Stimulated activated CD4-positive, alpha-beta T cell treated with anti-CD3 and anti-CD28 coated beads, Interleukin-4, amount 100 ng/mL, for 48 hours (primary cell): ENCODE measurements around the gene NCF4.

Source experiments
- DNase-seq, 2 donors: peaks; one replicate each; pipeline ENCODE4 v3.0.0-alpha.2; 2020; ENCODE audit warnings: low read depth in 2 of 2

Gene NCF4

DNA sequence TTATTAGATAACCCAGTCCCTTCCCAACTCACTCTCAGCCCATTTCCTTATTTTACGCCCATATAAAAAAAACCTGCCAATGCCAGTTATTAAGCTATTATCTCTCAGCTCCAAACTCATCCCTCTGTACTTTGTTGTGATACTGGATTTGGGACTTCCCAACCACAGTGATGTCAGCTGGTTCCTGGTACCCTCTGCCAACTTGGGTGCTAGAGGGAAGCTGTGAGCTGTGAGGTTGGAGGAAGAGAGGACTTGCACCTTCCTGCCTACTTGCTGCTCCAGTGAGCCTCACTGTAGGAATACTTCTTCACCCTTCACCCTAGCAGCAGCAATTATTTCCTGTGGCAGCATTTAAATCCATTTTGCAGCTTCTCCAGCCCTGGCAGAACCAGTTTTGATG is 33.5 kb downstream of the NCF4 start:
- DNase-seq: no peak

GRCh38 chr22:36897611-36898010 is 36.8 kb downstream of the NCF4 start:
- DNase-seq: no peak

DNA sequence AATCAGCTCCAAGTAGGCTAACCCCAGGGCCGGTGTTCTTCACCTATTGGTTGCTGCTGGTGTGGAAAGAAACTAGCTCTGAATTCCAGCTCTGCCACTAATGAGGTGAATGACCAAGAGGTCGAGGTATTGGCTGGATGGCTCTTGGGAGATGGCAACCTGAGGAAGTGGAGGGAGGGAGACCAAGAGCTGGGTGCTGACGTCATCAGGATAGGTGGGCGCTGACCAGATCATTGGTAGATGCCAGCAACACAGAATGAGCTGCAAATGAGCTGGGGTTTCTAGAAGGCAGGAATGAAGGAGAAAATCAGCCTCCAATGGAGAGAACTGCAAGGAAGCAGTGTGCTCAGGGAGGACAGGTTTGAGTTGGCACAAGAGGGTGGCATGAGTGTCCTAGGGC is 37.9 kb downstream of the NCF4 start:
- DNase-seq: no peak

GRCh38 chr22:36899498-36899897 is 38.7 kb downstream of the NCF4 start:
- no peak for DNase-seq

DNA sequence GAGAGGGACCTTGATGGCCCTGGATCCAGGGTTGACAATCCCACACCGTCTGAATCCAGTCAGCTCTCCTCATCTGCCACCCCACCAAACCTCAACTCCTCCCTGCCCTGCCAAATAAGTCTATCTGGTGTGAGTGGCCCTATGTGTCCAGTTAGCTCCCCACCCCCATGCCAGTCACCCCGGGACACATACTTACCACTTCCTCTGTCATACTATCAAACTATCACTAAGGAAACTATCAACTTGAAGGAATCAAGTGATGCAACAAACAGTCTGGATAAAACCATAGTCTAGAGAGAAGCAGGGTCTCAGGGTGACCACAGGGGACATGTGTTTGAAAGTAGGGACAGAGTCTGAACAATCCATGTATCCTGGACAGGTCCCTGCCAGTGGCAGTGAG is 39.4 kb downstream of the NCF4 start:
- DNase-seq: no peak

DNA sequence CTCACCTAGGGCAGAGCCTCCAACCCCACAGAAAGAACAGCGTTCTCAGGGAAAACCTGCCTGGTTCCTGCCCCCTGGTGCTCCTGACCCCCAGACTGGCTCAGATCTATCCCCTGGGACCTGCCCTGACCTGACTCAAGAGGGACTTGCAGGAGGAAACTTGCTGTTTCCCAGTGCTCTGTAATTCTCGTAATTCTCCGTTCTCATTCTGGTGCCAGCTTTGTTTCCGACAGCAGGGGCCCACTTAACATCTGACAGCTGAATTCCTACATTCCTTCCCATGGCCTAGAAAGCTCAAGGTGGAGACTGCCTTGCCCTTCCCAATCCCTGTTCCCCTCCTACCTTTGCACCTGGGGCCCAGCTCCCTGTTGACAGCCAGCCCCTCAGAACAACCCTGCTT is 40.1 kb downstream of the NCF4 start:
- DNase-seq: no peak

DNA sequence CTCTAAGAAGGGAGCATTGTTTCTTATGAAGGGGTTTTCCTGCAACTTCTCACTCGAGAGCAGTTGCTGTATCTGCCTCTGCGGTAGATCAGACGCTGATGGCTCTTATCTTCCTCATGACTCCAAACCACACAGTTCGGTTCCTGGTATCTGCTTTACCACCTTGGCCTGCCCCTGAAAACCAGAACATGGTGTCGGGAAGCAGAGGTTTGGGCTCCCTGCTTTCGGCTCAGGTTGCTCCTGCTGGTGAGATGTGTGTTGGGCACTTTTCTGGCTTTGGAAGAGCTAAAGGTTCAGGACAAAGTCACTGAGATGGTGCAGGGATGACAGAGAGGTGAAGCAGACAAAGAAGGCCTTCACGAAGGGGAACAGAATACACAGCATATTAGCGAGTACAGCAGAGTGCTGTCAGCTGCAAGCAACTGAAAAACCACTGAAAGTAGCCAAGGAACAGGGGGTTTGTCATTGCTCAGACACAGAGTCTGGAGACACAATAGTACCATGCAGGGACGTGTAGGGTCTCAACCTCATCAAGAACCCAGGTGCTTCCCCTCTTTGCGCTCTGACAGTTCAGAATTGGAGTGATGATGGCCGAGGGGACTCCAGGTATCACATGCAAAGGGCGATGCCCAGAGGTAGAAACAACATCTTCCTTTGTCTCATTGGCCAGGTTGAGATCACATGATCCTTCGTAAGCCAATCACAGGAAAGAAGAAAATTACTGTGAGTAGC is 40.8 kb downstream of the NCF4 start:
- DNase-seq: no peak

- no peak for DNase-seq
Measured at GRCh38 chr22:36902143-36902926, 41.5 kb downstream of the NCF4 start.

DNA sequence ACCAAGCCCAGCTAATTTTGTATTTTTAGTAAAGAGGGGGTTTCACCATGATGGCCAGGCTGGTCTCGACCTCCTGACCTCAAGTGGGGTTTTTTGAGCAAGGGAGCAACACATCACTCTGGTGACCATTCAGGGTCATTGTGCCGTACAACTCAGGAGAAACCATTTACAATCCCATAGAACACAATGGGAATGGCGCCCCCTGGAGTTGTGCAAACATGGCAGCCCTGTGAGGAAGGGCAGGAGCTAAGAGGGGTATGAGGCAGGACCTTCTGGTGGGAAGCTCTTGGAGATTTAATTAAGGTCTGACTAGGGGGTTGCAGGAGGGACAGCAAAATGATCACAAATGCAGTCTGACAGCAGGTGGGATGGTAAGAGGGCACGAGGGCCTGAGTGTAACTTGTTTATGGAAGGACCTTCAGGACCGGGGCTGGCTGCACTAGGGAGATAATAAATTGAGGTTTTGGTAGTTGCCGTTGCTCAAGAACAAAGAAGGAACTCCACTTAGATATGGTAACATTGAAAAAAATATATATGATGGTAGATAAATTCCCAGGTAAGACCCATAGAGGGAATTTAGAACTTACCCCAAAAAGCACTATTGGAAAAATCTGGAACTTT is 43.6 kb downstream of the NCF4 start:
- DNase-seq: no peak

DNA sequence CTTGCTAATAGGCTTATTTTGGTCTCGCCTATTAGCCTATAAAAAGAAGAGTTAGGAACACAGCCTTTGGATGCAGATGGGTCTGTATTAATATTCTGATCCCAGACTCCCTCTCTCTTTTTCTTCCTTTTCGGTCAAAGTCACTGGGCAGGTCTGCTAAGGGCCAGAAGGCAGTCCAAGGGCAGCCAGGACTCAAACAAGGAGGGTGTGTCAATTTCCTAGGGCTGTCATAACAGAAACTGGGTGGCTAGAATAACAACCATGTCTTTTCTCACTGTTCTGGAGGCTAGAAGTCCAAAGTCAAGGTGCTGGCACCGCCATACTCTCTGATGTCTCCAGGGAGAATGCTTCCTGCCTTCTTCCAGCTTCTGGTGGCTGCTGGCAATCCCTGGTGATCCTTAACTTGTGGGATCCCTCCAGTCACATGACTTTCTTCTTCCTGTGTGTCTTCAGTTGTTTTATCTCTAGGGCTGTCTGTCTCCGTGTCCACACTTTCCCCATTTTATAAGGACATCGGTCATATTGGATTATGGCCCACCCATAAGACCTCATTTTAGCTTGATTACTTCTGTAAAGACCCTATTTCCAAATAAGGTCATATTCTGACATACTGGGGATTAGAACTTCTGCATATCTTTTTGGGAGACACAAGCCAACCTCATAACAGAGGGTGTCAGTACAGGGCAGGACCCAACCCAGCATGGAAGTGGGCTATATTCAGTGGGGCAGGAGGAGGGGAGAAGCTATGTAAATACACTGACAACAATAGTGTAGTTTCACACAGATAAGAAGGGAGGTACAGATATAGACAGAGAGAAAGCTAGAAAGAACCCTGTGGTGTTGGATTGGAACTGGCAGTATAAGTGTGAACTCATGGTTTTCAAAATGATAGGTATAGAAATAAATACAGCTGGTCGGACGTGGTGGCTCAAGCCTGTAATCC is 46.7 kb downstream of the NCF4 start:
- DNase-seq: no peak

GRCh38 chr22:36910461-36910860 is 49.7 kb downstream of the NCF4 start:
- DNase-seq: no peak

DNA sequence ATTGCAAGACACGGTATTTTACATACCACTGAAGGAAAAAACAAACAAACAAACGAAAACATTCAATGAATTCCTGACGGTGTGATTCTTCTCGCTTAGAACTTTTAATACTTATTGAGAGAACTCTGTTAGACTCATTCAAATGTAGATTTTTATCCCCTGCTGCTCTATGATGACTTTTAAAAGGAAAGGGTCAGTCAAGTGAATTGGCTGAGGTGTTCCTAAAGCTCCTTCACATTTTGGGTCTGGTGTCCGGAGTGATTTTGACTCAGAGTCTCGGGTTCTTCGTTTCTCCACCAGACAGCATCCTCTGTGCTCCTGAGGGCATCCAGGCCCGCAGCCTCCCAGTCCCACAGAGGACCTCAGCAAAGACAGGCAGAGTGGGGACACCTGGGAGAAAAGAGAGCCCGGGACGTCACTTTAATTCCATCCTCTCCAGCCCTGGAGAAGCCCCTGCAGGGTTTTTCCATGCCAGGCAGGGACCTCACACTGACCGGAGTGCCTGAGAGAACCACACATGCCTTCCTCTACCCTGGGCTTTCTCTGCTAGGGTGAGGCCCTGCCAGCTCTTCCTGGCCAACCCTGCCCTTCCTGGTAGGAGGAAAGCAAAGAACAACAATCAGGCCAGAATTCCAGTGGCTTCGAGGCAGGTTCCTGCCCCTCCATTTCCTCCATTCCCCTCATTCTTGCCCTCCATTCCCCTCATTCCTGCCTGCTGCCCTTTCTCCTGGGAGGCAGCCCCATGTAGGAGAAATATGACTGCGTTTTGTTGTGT is 51.3 kb downstream of the NCF4 start:
- no peak for DNase-seq

DNA sequence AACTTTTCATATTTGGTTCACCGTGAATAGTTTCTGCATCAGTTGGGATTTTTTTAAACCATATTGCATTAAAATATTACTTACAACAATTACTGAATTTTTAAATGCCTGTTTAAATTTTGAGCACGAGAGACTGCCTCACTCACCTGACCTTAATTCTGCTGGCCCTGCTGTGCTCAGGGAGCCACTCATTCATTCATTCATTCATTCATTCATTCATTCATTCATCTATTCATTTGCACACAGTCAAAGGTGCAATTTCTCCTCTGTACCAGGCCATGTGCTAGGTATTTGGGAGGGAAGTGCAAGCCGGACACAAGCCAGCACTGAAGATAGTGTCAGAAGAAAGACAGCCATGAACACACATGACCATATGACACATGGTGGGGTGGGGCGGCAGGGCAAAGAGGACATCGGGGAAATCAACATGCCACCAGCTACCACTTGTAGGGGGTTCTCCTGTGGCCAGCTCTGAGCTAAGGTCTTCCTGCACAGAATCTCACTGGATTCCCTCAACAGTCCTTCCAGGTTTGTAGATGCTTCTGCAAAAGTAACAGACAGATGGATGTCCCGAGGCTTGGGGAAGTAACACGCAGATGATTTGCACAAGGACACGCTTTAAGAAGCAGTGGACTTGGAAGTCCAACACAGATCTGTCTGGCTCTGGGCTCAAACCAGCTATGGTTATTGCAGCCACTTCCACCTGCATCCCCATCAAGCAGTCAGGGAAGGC is 52.1 kb downstream of the NCF4 start:
- DNase-seq: no peak

- no peak for DNase-seq
Measured at GRCh38 chr22:36913427-36914389, 52.9 kb downstream of the NCF4 start, which contains the start of gene CSF2RB. CSF2RB (plus strand) TSS chr22:36913628; CDS start chr22:36922208, 8,580 bp downstream.

DNA sequence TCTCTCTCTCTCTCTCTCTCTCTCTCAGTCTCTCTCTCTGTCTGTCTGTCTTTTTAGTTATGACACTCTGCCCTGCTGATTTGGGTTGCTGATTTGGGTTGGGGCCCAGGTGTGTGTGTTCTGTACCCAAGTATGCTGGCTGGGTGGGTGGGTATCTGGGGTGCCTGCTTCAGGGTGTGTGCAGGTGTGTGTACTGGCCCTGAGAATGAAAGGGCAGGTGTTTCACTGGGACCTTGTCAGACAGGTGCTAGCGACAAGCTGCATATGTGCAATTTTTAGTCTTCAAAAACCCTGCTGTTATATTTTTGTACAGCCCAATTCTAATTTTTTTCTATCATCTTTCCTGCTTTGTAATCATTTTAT is 53.6 kb downstream of the NCF4 start:
- no peak for DNase-seq

DNA sequence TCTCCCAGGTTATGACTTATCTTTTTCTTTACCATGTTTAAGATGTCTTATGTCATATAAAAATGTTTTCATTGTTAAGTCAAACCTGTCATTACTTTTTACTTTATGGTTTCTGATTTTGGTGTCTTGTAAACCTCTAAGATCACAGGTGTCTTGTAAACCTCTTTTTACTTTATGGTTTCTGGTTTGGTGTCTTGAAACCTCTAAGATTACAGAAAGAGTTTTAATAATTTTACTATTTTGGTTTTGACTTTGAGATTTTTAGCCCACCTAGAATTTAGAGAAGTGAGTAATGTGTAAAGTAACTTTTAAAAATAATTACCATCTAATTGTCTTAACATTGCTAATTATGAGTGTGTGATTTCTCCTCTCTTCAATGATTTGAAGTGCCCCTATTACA is 55.2 kb downstream of the NCF4 start:
- no peak for DNase-seq

GRCh38 chr22:36918586-36919284 is 57.9 kb downstream of the NCF4 start:
- no peak for DNase-seq

DNA sequence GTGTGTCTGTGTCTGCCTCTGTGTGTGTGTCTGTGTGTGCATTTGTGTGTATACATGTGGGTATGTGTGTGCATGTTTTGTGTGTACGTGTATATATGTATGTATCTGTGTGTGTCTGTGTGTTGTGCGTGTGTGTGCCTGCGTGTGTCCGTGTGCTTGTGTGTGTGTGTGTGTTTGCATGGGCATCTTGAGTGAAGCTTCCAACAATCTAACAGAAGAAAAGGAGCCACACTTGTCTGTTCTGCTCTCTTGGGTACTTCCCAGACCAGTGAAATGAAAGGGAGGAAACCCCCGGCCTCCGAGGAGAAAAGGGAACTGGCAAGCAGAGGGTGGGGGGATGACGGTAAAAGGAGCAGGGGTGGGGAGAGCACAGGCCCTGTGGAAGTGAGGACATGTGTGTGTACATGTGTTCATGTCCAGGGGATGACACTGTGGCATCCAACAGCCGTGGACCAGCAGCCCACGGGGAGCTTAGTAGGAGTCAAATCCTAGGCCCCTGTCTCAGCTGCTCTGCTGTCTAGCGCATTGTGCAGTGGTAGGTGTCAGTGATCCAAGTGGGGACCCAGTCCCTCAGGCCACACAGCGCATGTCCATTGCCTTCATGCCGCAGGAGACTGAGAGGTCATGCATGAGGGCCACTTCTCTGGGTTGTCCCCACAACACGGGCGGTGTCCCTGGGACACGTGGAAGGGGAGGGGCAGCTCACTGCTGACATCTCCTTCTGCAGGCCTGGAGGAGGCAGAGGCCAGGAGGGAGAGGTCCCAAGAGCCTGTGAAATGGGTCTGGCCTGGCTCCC is 60.7 kb downstream of the NCF4 start:
- no peak for DNase-seq
